PC-3 (cell line): ENCODE data around the gene DPPA2. TPM values are rescaled to one million over a fixed set of nuclear protein-coding genes. Genes with fewer than 3 reads are reported as not detected.

ENCODE experiments used
- ATAC-seq: fragments of 200-7000 bp; cut with Tn5 transposase; 2 replicates; pipeline ENCODE4 v1.9.1; 2020; ENCODE audit warnings: mild to moderate bottlenecking, moderate library complexity
- BruUV-seq: library from RNA; stranded (reverse); fragments of 400-500 nt; replicated peaks from 2 replicates; lab custom pipeline; 2021; lab: Mats Ljungman, UMichigan
- CTCF ChIA-PET: fragments of 300-600 bp; sonication (Branson Sonifier 250); formaldehyde crosslinking; loops from one replicate; lab custom pipeline; 2022; ENCODE audit warnings: antibody characterized with exemption; lab: Charles Lee
- POLR2A ChIA-PET: fragments of 300-600 bp; sonication (Branson Sonifier 250); formaldehyde crosslinking; loops from one replicate; lab custom pipeline; 2022; ENCODE audit warnings: antibody characterized with exemption; ENCODE audit not compliant: unreplicated experiment; lab: Charles Lee
- DNase-seq: peaks from one replicate; pipeline ENCODE4 v3.0.0-alpha.2; 2015
- H2AFZ ChIP-seq: fragments of 300-600 bp; sonication (generic); 2 replicates; pipeline ENCODE4 v1.6.0; 2016; ENCODE audit warnings: antibody characterized with exemption, low read length
- H3F3A ChIP-seq: fragments of 300-600 bp; sonication (generic); one replicate; pipeline ENCODE4 v1.6.0; 2017; ENCODE audit warnings: antibody characterized with exemption, low read length, control low read depth, mild to moderate bottlenecking; ENCODE audit not compliant: unreplicated experiment
- H3K27ac ChIP-seq: fragments of 300-600 bp; sonication (generic); 2 replicates; pipeline ENCODE4 v1.5.1; 2016; ENCODE audit warnings: mild to moderate bottlenecking, low read length
- H3K27me3 ChIP-seq: fragments of 300-600 bp; sonication (generic); 2 replicates; pipeline ENCODE4 v1.6.1; 2016; ENCODE audit warnings: low read length, mixed read lengths
- H3K36me3 ChIP-seq: fragments of 300-600 bp; sonication (generic); 2 replicates; pipeline ENCODE4 v1.6.1; 2016; ENCODE audit warnings: low read depth, mixed run types, low read length, mixed read lengths
- H3K4me1 ChIP-seq: fragments of 300-600 bp; sonication (generic); 2 replicates; pipeline ENCODE4 v1.5.1; 2016; ENCODE audit warnings: low read length; ENCODE audit not compliant: insufficient read depth
- H3K4me2 ChIP-seq: fragments of 300-600 bp; sonication (generic); 2 replicates; pipeline ENCODE4 v1.6.0; 2016; ENCODE audit warnings: low read length
- H3K4me3 ChIP-seq: fragments of 300-600 bp; sonication (generic); 2 replicates; pipeline ENCODE4 v1.5.1; 2016; ENCODE audit warnings: mild to moderate bottlenecking, low read length, mixed read lengths
- H3K79me2 ChIP-seq: fragments of 300-600 bp; sonication (generic); 2 replicates; pipeline ENCODE4 v1.6.1; 2017; ENCODE audit warnings: low read length, mixed read lengths
- H3K9ac ChIP-seq: fragments of 300-600 bp; sonication (generic); 2 replicates; pipeline ENCODE4 v1.6.0; 2016; ENCODE audit warnings: mild to moderate bottlenecking, low read length
- H3K9me2 ChIP-seq: fragments of 300-600 bp; sonication (generic); replicated peaks from 2 replicates; pipeline ENCODE4 v1.6.1; 2016; ENCODE audit warnings: mixed run types, low read length, mixed read lengths
- H3K9me3 ChIP-seq: fragments of 300-600 bp; sonication (generic); 2 replicates; pipeline ENCODE4 v1.6.1; 2016; ENCODE audit warnings: low read length, mixed read lengths
- H4K20me1 ChIP-seq: fragments of 300-600 bp; sonication (generic); 2 replicates; pipeline ENCODE4 v1.6.1; 2016; ENCODE audit warnings: low read length, mixed read lengths
- CTCF ChIP-seq: fragments of 300-600 bp; sonication (generic); conservative IDR thresholded peaks from 2 replicates; pipeline ENCODE4 v1.5.1; 2017; ENCODE audit warnings: antibody characterized with exemption, low read depth, mild to moderate bottlenecking, low read length
- EZH2 ChIP-seq: fragments of 300-600 bp; sonication (generic); IDR thresholded peaks from one replicate; pipeline ENCODE4 v1.6.1; 2017; ENCODE audit warnings: antibody characterized with exemption, mild to moderate bottlenecking, low read length; ENCODE audit not compliant: unreplicated experiment
- EZH2phosphoT487 ChIP-seq: fragments of 300-600 bp; sonication (generic); IDR thresholded peaks from 2 replicates; pipeline ENCODE4 v1.6.1; 2018; ENCODE audit warnings: mild to moderate bottlenecking, antibody characterized with exemption, low read length, borderline replicate concordance
- intact Hi-C: fragments of 100-400 bp; cut with micrococcal nuclease; formaldehyde crosslinking; loops from 2 replicates; pipeline ENCODE4 v1.9.0; 2023
- total RNA-seq: library from RNA; depleted of rRNA; stranded (reverse); fragments of >200 nt; gene quantifications from 2 replicates; pipeline ENCODE4 v1.2.3, GENCODE V29; 2014

Gene DPPA2
- total RNA-seq, 1 experiment from 2014 or later: not detected

- H2AFZ ChIP-seq: no peak overlapping the region
- H3K4me3 ChIP-seq: no peak overlapping the region
- no peaks in the 10 kb centered on the region for H3F3A ChIP-seq
- no peak overlapping the region for H3K27ac ChIP-seq
- peaks cover 16% of the 10 kb centered on the region for H3K27me3 ChIP-seq
- TF ChIP-seq EZH2phosphoT487 (no peak), CTCF (no peak)
- H3K9ac ChIP-seq: no peak overlapping the region
- H3K9me3 ChIP-seq: no peaks in the 10 kb centered on the region
- no TSS peak for BruUV-seq
- ATAC-seq: no peak
- no peak overlapping the region for H3K4me2 ChIP-seq
- H3K9me2 ChIP-seq: no peaks in the 10 kb centered on the region
- no peaks in the 10 kb centered on the region for H3K79me2 ChIP-seq
- CTCF ChIA-PET: no interaction called here
- no peak for DNase-seq
- POLR2A ChIA-PET: no interaction called here
- no peaks in the 10 kb centered on the region for H3K4me1 ChIP-seq
- no peaks in the 10 kb centered on the region for H4K20me1 ChIP-seq
- intact Hi-C loops: no loop called here
- no peaks in the 10 kb centered on the region for H3K36me3 ChIP-seq
These were observed 30.5 kb upstream of the DPPA2 start for GRCh38 chr3:109346770-109347295.

GRCh38 chr3:109346099-109346498 is 29.8 kb upstream of the DPPA2 start:
- Histone ChIP-seq H3K4me3 (no peak overlapping the region), H3K9me3 (no peaks in the 10 kb centered on the region), H2AFZ (no peak overlapping the region), H3K4me1 (no peaks in the 10 kb centered on the region), H3K9me2 (no peaks in the 10 kb centered on the region), H3K79me2 (no peaks in the 10 kb centered on the region), H3K36me3 (no peaks in the 10 kb centered on the region), H3F3A (no peaks in the 10 kb centered on the region), H3K4me2 (no peak overlapping the region), H4K20me1 (no peaks in the 10 kb centered on the region), H3K27ac (no peak overlapping the region), H3K9ac (no peak overlapping the region), H3K27me3 (peaks cover 16% of the 10 kb centered on the region)
- ChIA-PET POLR2A (interaction anchor here (0.6 kb wide), 1 partner anchor 862 kb away, joined by 5 read pairs; no protein-coding TSS in a partner anchor), CTCF (no interaction called here)
- intact Hi-C loops: no loop called here
- no peak for ATAC-seq
- DNase-seq: no peak
- TF ChIP-seq CTCF (no peak), EZH2phosphoT487 (no peak)
- no TSS peak for BruUV-seq

GRCh38 chr3:109339714-109340648 is 23.7 kb upstream of the DPPA2 start:
- Histone ChIP-seq H3K9me2 (no peaks in the 10 kb centered on the region), H3K27ac (no peak overlapping the region), H2AFZ (no peak overlapping the region), H3K27me3 (peaks cover 16% of the 10 kb centered on the region), H4K20me1 (no peaks in the 10 kb centered on the region), H3K9ac (no peak overlapping the region), H3K79me2 (no peaks in the 10 kb centered on the region), H3F3A (no peaks in the 10 kb centered on the region), H3K4me2 (no peak overlapping the region), H3K9me3 (no peaks in the 10 kb centered on the region), H3K4me1 (no peaks in the 10 kb centered on the region), H3K36me3 (no peaks in the 10 kb centered on the region), H3K4me3 (no peak overlapping the region)
- TF ChIP-seq CTCF: no peak
- no peak for TF ChIP-seq EZH2
- TF ChIP-seq EZH2phosphoT487: no peak
- DNase-seq (no peak), ATAC-seq (no peak)
- intact Hi-C loops: no loop called here
- ChIA-PET POLR2A (no interaction called here), CTCF (no interaction called here)
- BruUV-seq: no TSS peak
